ENCODE measurements around the gene GFRA4.

GRCh38 chr20:3654326-3655130 lies 8.7 kb downstream of the GFRA4 start:
- TF ChIP-seq SNAI2 (CRISPR knock-in tag; IDR thresholded peaks at IDR 0.05) (no peak), GLIS3 (CRISPR knock-in tag; IDR thresholded peaks at IDR 0.05) (no peak), BACH2 (CRISPR knock-in tag; IDR thresholded peaks at IDR 0.05; ENCODE audit: borderline replicate concordance) (no peak)
- TF ChIP-seq, protein P1, sequence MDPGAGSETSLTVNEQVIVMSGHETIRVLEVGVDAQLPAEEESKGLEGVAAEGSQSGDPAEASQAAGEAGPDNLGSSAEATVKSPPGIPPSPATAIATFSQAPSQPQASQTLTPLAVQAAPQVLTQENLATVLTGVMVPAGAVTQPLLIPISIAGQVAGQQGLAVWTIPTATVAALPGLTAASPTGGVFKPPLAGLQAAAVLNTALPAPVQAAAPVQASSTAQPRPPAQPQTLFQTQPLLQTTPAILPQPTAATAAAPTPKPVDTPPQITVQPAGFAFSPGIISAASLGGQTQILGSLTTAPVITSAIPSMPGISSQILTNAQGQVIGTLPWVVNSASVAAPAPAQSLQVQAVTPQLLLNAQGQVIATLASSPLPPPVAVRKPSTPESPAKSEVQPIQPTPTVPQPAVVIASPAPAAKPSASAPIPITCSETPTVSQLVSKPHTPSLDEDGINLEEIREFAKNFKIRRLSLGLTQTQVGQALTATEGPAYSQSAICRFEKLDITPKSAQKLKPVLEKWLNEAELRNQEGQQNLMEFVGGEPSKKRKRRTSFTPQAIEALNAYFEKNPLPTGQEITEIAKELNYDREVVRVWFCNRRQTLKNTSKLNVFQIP (CRISPR knock-in tag; IDR thresholded peaks at IDR 0.05; ENCODE audit: borderline replicate concordance, low read depth), result no peak
